BJ (cell line): ENCODE data around the gene ARSD. TPM values are rescaled to one million over a fixed set of nuclear protein-coding genes. Genes with fewer than 3 reads are reported as not detected.

Source experiments
- CTCF ChIA-PET: fragments of 350-600 bp; formaldehyde crosslinking; extraction: SDS; loops from one replicate; lab custom pipeline; 2021; ENCODE audit warnings: antibody characterized with exemption, inconsistent platforms; lab: Yijun Ruan, JAX
- POLR2A ChIA-PET: fragments of 300-600 bp; sonication (Branson Sonifier 250); formaldehyde crosslinking; extraction: SDS; loops from one replicate; lab custom pipeline; 2021; ENCODE audit warnings: antibody characterized with exemption; lab: Charles Lee
- DNase-seq: peaks from one replicate; pipeline ENCODE4 v3.0.0-alpha.2; 2011; ENCODE audit warnings: low read depth
- H3K27me3 ChIP-seq: 2 replicates; pipeline ENCODE4 v1.6.0; 2011; ENCODE audit warnings: low read length; ENCODE audit not compliant: control insufficient read depth, insufficient read depth
- H3K36me3 ChIP-seq: 2 replicates; pipeline ENCODE4 v1.5.1; 2011; ENCODE audit warnings: low read length; ENCODE audit not compliant: control insufficient read depth, insufficient read depth
- H3K4me3 ChIP-seq: 2 replicates; pipeline ENCODE4 v1.5.1; 2011; ENCODE audit warnings: low read depth, mild to moderate bottlenecking, control low read depth, low read length
- CTCF ChIP-seq: IDR thresholded peaks from 2 replicates; pipeline ENCODE4 v1.5.1; 2011; ENCODE audit warnings: low read depth, mild to moderate bottlenecking, control low read depth, inconsistent platforms, low read length, moderate library complexity; ENCODE audit not compliant: insufficient read depth
- polyA plus RNA-seq: library from polyadenylated mRNA; depleted of rRNA; stranded (reverse); fragments of >200 nt; gene quantifications from 2 replicates; pipeline ENCODE4 v1.2.3, GENCODE V29; 2011

Gene ARSD
- polyA plus RNA-seq, 1 experiment, result 12.6 TPM

GRCh38 chrX:2870650-2871049 is 58.5 kb downstream of the ARSD start:
- POLR2A ChIA-PET, result no interaction called here
- H3K36me3 ChIP-seq, result no peaks in the 10 kb centered on the region
- no peak overlapping the region for H3K4me3 ChIP-seq
- CTCF ChIA-PET, result no interaction called here
- H3K27me3 ChIP-seq, result no peaks in the 10 kb centered on the region
- DNase-seq, result no peak
- no peak for TF ChIP-seq CTCF

- POLR2A ChIA-PET, result no interaction called here
- Histone ChIP-seq H3K4me3 (no peak overlapping the region), H3K36me3 (no peaks in the 10 kb centered on the region), H3K27me3 (no peaks in the 10 kb centered on the region)
- DNase-seq, result no peak
- TF ChIP-seq CTCF, result no peak
- CTCF ChIA-PET, result no interaction called here
Observed at GRCh38 chrX:2867206-2867605, 61.9 kb downstream of the ARSD start.

- no peak for DNase-seq
Observed at GRCh38 chrX:2863646-2864045, 65.5 kb downstream of the ARSD start.

GRCh38 chrX:2862404-2862803 is 66.7 kb downstream of the ARSD start:
- TF ChIP-seq CTCF, result no peak
- POLR2A ChIA-PET, result no interaction called here
- Histone ChIP-seq H3K27me3 (no peaks in the 10 kb centered on the region), H3K4me3 (no peak overlapping the region), H3K36me3 (no peaks in the 10 kb centered on the region)
- CTCF ChIA-PET, result no interaction called here
- DNase-seq, result no peak

More at GRCh38 chrX:2863646-2864045, 65.5 kb downstream of the ARSD start:
- no peak for TF ChIP-seq CTCF
- H3K36me3 ChIP-seq, result no peaks in the 10 kb centered on the region
- POLR2A ChIA-PET, result no interaction called here
- no peaks in the 10 kb centered on the region for H3K27me3 ChIP-seq
- no peak overlapping the region for H3K4me3 ChIP-seq
- CTCF ChIA-PET, result no interaction called here

GRCh38 chrX:2859197-2859797 is 69.8 kb downstream of the ARSD start:
- ChIA-PET CTCF (no interaction called here), POLR2A (no interaction called here)
- DNase-seq, result no peak
- TF ChIP-seq CTCF, result no peak
- H3K36me3 ChIP-seq, result no peaks in the 10 kb centered on the region
- no peaks in the 10 kb centered on the region for H3K27me3 ChIP-seq
- no peak overlapping the region for H3K4me3 ChIP-seq
